ENCODE measurements around the gene MSI2. TPM values are rescaled to one million over a fixed set of nuclear protein-coding genes. Genes with fewer than 3 reads are reported as not detected.

Gene MSI2
- total RNA-seq, 1 donor from 2014 or later, result 31.3 TPM

DNA sequence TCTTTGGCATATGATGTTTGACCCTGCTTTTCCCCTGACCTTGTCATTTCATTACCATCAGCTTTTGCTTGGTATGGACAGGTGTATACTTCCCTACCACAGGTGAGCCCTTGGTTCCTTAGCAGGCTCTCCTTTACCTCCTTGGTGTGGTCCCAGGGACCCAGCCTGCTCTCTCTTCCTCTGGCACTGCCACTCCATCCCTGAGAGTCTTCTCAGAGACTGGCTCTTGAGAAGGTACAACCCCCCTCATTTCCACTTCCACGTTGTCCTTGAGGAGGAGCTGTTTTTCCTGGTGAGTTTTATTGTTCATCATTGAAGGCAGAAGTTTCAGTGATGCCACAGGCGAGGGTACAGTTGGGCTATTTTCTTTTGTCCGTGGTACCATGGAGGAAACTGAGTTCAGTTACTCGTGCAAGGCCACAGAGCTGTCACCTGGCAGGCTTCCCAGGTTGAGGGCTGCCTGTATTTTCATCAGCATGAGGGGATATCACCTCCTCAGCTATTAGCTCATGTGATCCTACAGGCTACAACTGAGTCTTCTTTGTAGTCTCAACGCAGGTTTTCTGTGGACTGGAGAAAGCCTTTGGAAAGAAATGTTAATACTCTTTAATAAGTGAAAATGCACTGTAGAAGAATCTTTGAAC, 52.3 kb downstream of the MSI2 start:
- Histone ChIP-seq H3K27me3 (no peaks in the 10 kb centered on the region), H3K36me3 (no peaks in the 10 kb centered on the region), H3K9me3 (no peaks in the 10 kb centered on the region), H3K4me3 (no peak overlapping the region), H3K27ac (no peak overlapping the region), H3K4me1 (no peaks in the 10 kb centered on the region)
- intact Hi-C loops (cut with DNase I), result no loop called here
- TF ChIP-seq, protein P1, sequence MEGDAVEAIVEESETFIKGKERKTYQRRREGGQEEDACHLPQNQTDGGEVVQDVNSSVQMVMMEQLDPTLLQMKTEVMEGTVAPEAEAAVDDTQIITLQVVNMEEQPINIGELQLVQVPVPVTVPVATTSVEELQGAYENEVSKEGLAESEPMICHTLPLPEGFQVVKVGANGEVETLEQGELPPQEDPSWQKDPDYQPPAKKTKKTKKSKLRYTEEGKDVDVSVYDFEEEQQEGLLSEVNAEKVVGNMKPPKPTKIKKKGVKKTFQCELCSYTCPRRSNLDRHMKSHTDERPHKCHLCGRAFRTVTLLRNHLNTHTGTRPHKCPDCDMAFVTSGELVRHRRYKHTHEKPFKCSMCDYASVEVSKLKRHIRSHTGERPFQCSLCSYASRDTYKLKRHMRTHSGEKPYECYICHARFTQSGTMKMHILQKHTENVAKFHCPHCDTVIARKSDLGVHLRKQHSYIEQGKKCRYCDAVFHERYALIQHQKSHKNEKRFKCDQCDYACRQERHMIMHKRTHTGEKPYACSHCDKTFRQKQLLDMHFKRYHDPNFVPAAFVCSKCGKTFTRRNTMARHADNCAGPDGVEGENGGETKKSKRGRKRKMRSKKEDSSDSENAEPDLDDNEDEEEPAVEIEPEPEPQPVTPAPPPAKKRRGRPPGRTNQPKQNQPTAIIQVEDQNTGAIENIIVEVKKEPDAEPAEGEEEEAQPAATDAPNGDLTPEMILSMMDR (IDR thresholded peaks at IDR 0.05), result no peak
- DNase-seq, result no peak
- no peak for ATAC-seq

- H3K36me3 ChIP-seq, result no peaks in the 10 kb centered on the region
- no peaks in the 10 kb centered on the region for H3K27me3 ChIP-seq
- H3K27ac ChIP-seq, result no peak overlapping the region
- H3K4me1 ChIP-seq, result no peaks in the 10 kb centered on the region
- no peak for DNase-seq
- intact Hi-C loops (cut with DNase I), result no loop called here
- ATAC-seq, result no peak
- no peak overlapping the region for H3K4me3 ChIP-seq
- TF ChIP-seq, protein P1 (IDR thresholded peaks at IDR 0.05), result no peak
- H3K9me3 ChIP-seq, result no peaks in the 10 kb centered on the region
Measured at GRCh38 chr17:57309479-57309878, 53.2 kb downstream of the MSI2 start.

GRCh38 chr17:57311281-57312216, 55.2 kb downstream of the MSI2 start:
- no peaks in the 10 kb centered on the region for H3K36me3 ChIP-seq
- no peaks in the 10 kb centered on the region for H3K4me1 ChIP-seq
- no peak for DNase-seq
- H3K27me3 ChIP-seq, result no peaks in the 10 kb centered on the region
- no peaks in the 10 kb centered on the region for H3K9me3 ChIP-seq
- TF ChIP-seq, protein P1 (IDR thresholded peaks at IDR 0.05), result no peak
- intact Hi-C loops (cut with DNase I), result no loop called here
- H3K4me3 ChIP-seq, result no peak overlapping the region
- no peak overlapping the region for H3K27ac ChIP-seq
- no peak for ATAC-seq

GRCh38 chr17:57312242-57312641, 55.9 kb downstream of the MSI2 start:
- no peak for ATAC-seq
- H3K27me3 ChIP-seq, result no peaks in the 10 kb centered on the region

GRCh38 chr17:57313097-57313835, 56.9 kb downstream of the MSI2 start:
- TF ChIP-seq, protein P1 (IDR thresholded peaks at IDR 0.05), result no peak
- ATAC-seq, result no peak
- Histone ChIP-seq H3K27ac (no peak overlapping the region), H3K4me1 (no peaks in the 10 kb centered on the region), H3K36me3 (no peaks in the 10 kb centered on the region), H3K9me3 (no peaks in the 10 kb centered on the region), H3K27me3 (no peaks in the 10 kb centered on the region), H3K4me3 (no peak overlapping the region)
- no peak for DNase-seq
- intact Hi-C loops (cut with DNase I), result no loop called here

More at GRCh38 chr17:57312242-57312641, 55.9 kb downstream of the MSI2 start:
- H3K4me1 ChIP-seq, result no peaks in the 10 kb centered on the region
- intact Hi-C loops (cut with DNase I), result no loop called here
- TF ChIP-seq, protein P1 (IDR thresholded peaks at IDR 0.05), result no peak
- no peaks in the 10 kb centered on the region for H3K36me3 ChIP-seq
- H3K9me3 ChIP-seq, result no peaks in the 10 kb centered on the region
- no peak for DNase-seq
- no peak overlapping the region for H3K27ac ChIP-seq
- H3K4me3 ChIP-seq, result no peak overlapping the region

Measured in upper lobe of right lung (tissue), 1 donor.